Activated CD4-positive, alpha-beta T cell treated with anti-CD3 and anti-CD28 coated beads for 1 hour (primary cell): ENCODE data around the gene PLXNA3.

Experiments used
- DNase-seq: peaks from one replicate; pipeline ENCODE4 v3.0.0-alpha.2; 2020

PLXNA3 gene

DNA sequence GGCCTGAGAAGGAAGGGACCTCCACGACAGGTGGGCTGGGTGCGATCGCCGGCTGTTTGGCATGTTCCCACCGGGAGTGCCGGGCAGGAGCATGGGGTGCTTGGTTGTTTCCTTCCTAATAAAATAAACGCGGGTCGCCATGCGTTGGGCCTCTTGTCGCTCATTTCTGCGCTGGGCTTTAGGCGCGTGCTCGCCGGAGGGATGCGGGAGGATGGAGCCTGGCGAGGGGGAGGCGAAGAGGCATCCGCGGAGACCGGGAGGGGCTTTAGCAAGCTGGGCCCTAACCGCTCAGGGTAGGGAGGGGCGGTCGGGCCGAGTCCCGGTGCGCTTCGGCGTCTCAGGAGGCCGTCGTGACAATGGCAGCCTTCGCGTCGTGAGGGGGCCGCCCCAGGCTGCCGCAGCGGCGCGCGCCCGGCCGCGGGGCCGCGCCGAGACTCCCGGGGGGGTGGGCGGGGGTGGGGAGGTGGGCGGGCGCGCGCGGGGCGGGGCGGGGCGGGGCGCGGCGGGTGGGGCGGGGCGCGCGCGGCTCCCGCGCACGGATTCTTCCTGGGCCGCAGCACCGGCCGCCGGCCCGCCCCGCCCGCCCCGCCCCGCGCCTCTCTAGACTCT lies 21.6 kb upstream of the PLXNA3 start:
- peak; percentile 31 for DNase-seq

DNA sequence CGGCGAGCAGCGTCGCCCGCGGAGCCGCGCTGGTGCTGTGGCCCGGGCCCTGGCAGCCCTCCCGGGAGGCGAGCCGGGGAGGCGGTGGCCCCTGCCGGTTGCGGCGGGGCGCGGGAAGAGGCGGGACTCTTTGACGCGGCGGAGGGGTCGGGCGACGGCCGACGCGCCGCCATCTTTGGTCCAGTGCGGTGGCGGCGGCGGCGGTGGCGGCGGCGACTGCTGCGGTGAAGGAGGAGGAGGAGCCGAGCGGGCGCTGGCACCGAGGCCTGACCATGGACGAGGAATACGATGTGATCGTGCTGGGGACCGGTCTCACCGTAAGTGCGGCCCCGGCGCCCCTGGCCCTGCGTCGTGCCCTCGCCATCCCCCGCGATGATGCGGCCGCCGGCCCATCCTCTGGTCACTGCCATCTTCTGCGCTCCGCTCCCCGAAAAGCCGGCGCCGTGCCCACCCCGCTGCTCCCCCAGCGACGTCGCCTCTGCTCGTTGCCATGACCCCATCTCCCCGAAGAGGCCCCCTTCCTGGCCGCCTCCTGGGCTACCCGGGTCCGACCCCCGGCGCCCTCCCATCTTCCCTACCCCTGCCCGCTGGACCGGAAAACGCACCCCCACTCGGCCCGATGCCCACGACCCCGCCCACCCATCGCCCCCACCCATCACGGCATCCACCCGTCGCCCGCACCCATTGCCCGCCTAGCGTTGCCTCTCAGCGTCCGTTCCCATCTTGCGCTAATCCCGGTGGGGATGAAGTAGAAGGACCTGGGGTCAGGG lies 20.9 kb upstream of the PLXNA3 start, which contains the start of gene GDI1:
TSS of gene GDI1 (plus strand) at position 172 of the 770 bp plus-strand sequence. CDS start at position 273, 101 bp downstream.
- DNase-seq: peak; percentile 32

DNA sequence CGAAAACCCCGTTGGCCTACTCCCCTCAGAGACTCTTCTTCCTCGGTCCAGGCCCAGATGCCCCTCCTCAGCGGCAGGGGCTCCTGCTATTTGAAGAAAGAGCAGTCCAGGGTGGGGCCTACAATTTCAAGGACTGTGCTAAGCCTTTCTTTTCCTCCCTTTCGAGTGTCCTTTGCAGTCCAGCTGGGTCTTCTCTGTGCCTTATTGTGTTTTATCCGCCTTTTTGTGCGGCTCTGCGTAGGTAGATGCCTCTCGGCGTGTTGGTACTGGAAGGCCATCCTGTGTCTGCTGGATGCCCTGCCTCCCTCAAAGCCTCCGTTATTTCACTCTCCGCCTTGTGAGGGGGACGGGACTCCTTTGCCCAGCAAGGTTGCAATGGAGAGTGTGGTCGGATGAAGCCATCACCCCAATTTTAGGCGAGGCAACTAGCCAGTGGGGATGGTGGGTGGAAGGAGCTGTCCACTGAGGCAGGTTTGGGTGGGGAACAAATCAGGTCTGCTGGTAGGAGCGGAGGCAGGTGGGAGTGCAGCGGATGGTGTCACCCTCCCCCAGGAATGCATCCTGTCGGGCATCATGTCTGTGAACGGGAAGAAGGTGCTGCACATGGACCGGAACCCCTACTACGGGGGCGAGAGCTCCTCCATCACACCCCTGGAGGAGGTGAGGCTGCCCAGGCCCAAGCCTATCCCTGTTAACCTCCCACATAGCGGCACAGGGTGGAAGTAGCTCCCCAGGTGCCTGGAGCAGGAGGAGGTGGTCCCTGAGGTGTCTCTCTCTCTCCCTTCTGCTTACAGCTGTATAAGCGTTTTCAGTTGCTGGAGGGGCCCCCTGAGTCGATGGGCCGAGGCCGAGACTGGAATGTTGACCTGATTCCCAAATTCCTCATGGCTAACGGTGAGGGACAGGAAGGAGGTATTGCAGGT lies 19.8 kb upstream of the PLXNA3 start:
- DNase-seq: no peak

DNA sequence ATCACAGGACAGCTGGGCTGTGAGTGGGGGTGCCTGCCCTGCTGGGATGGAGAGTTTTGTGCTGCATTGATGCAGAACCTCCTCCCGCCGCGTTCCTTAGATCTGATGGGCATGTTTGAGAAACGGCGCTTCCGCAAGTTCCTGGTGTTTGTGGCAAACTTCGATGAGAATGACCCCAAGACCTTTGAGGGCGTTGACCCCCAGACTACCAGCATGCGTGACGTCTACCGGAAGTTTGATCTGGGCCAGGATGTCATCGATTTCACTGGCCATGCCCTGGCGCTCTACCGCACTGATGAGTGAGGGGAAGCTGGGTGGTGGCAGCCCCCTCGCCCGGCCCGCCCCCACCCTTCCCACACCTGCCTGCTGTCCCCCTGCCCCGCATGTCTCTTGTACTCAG lies 18.2 kb upstream of the PLXNA3 start:
- no peak for DNase-seq

DNA sequence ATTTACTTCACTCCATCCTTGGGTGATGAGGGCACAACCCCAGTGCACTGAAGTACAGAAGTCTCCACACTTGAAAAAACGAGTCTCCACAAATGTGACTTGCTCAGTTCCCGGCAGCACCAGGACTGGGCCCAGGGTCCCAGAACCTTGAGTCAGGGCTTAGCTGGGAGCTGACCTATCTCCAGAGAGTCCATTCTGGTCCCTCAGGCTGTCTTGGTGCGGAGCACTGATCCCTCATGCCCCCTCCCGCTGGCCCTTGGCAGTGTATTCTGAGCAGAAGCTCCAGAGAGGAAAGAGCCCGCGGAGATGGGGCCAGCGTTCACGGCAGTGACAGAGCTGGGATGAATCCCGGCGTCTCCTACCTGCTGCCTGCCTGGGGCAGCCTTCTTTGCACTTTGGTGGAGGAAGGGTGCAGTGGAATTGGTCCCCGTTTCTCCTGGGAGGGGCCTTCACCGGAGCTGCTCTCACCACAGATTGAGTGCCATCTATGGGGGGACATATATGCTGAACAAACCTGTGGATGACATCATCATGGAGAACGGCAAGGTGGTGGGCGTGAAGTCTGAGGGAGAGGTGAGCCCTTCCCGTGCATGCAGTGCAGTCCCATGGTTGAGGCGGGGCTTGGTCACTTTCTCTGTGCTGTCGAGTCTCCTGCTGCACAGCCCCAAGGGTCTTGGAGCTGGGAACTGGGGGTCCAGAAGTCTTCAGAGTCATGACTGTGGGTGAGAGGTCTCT lies 17.3 kb upstream of the PLXNA3 start:
- no peak for DNase-seq

DNA sequence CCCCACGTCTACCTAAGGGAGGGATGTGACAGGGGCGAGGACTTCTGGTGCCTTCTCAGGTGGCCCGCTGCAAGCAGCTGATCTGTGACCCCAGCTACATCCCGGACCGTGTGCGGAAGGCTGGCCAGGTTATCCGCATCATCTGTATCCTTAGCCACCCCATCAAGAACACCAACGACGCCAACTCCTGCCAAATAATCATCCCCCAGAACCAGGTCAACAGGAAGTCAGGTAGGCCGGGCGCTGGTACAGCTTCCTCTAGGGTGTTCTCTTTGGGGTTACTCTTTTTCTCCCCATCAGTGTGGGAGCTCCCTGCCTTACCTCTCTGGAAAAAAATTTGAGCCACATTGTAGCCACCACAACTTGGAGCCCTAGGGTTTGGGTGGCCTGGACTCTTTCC lies 16.5 kb upstream of the PLXNA3 start:
- no peak for DNase-seq

DNA sequence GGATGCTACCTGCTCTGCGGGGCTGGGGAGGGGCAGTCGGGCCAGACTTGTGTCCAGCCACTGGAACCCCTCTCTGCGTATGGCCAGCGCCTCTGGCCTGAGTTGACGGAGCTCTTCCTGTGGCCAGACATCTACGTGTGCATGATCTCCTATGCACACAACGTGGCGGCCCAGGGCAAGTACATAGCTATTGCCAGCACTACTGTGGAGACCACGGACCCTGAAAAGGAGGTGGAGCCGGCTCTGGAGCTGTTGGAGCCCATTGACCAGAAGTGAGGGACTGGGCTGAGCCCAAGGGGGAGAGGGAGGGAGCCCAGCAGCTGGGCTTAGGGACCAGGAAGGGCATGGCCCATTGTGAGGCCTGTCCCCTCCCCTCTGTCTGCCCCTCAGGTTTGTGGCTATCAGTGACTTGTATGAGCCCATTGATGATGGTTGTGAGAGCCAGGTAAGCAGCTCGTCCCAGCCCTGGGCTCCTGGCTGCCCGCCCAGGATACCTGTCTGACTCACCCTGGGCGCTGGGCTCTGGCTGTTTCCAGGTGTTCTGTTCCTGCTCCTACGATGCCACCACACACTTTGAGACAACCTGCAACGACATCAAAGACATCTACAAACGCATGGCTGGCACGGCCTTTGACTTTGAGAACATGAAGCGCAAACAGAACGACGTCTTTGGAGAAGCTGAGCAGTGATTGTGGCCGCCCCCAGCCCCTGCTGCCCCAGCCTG lies 15.9 kb upstream of the PLXNA3 start:
- DNase-seq: no peak

DNA sequence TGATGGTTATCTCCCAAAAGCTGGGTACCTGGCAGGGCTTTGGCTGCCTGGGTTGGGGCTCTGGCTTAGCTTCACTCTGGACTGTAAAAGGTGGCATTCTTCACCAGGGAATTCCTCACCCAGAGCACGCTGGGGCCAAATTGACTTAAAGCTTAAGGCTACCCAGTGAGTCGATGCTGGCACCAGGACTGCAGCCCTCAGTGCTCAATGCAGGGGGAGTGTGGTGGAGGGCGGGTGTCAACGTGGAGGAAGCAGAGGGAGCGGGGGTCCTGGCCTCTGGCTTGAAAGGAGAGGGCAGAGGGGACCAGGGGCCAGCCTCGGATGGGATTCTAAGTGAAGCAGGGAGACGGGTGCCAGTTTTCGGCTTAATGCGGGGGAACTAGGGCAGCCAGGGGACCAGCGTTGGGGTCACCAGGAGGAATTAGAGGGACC lies 14.6 kb upstream of the PLXNA3 start:
- no peak for DNase-seq

DNA sequence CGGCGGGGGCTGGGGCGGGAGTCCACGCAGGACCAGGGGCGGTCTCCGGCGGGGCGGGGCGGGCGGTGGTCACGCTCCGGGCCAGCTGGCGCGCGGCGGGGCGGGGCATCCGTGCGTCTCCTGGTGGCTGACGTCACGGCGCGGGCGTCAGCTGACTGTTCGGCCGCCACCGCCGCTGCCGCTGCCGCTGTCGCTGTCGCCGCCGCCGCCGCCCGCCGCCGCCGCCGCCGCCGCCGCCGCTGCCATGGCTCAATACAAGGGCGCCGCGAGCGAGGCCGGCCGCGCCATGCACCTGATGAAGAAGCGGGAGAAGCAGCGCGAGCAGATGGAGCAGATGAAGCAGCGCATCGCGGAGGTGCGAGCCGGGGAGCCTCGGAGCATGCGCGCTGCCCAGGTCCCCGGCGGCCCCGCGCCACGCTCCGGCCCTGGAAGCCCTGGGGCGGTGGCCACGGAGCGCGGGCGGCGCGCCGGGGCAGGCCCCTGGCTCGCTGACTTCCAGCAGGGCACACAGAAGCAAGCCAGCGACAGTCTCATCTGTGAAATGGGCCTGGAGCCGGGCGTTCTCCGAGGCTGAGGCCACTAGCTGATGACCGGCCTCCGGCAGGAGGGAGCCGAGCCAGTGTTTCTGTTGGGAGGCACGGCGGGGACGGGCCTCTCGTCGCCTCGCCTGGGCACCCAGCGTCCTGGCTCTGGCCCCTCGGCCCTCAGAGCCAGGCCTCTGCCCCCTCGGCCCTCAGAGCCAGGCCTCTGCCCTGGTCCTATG lies 13.9 kb upstream of the PLXNA3 start, which contains the start of gene FAM50A:
TSS of gene FAM50A (plus strand) at position 150 of the 763 bp plus-strand sequence. CDS start at position 245, 95 bp downstream.
- peak; percentile 39 for DNase-seq

DNA sequence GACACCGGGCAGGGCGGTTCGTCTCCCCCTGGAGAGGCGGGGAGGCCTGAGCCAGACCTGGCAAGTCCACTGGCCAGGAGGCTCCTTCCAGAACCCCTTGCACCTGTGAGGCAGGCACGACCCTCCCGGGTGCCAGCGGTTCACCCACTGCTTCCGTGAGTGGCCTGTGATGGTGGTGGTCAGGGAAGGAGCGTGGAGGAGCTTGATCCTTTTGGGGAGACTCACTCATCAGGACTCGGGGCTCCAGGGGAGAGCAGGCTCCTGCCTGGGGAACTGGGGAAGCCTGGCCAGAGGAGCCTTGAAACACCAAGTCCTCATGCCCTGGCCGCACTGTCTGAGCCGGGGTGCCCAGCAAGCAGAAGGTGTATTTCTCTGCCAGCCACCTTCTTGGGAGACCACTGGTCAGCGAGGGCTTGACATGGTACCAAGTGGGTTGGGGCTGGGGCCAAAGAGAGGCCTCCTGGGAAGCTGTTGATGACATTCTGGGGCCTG lies 13.3 kb upstream of the PLXNA3 start:
- DNase-seq: no peak

DNA sequence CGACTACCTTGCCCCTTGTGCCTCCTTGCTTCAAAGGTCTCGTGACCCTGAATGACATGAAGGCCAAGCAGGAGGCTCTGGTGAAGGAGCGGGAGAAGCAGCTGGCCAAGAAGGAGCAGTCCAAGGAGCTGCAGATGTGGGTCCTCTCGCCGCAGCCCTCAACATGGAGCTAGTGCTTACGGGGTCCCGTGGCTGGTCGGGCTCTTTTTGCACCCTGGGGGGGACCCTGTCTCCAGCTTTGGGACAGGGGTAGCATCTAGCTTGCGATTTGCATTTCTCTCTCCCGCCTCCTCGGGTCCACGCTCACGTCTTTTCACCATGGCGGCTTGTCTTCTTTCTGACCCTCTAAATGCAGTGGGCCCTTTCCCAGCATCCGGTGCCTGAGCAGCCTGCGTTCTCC lies 12.3 kb upstream of the PLXNA3 start:
- DNase-seq: no peak

DNA sequence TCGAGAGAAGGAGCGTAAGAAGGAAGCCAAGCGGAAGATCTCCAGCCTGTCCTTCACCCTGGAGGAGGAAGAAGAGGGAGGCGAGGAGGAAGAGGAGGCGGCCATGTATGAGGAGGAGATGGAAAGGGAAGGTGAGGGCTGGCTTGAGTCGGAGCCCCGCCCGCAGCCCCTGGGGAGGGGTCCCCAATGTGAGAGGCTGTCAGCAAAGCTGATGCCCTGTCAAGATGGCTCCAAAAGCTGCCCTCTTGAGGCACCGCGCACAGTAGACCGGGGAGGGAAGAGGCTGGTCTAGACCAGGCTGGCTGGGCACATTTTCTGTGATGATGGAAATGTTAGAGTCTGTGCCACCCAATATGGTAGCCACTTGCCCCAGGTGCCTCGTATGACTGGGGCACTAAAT lies 11.7 kb upstream of the PLXNA3 start:
- no peak for DNase-seq

DNA sequence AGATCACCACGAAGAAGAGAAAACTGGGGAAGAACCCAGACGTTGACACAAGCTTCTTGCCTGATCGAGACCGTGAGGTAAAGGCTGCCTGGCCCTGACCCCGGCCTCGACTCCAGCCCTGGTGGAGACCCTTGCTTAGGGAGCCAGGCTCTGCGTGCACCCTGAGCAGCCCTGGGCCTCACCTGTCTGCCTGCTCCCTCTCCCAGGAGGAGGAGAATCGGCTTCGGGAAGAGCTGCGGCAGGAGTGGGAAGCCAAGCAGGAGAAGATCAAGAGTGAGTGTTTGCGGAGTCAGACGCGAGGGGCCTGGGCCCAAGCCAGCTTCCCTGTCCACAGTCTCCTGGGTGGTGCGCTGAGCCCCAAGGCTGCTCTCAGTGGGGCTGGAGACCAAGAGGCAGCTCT lies 9.6 kb upstream of the PLXNA3 start:
- DNase-seq: no peak

DNA sequence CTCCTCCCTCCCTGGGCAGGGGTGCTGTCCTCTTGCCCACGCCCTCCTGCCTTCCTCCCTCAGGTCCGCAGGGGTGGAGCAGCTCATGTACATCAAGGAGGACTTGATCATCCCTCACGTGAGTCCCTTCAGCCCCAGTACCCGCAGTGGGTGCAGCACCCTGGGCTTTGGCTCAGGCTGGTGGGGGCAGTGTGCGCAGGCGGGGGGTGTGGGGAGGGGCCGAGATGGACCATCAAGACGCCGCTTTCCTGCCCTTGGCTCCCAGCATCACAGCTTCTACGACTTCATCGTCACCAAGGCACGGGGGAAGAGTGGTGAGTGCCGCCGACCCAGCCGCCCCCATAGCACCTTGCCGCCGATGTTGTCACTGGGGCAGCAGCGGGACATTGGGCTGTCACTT lies 8.5 kb upstream of the PLXNA3 start:
- no peak for DNase-seq

DNA sequence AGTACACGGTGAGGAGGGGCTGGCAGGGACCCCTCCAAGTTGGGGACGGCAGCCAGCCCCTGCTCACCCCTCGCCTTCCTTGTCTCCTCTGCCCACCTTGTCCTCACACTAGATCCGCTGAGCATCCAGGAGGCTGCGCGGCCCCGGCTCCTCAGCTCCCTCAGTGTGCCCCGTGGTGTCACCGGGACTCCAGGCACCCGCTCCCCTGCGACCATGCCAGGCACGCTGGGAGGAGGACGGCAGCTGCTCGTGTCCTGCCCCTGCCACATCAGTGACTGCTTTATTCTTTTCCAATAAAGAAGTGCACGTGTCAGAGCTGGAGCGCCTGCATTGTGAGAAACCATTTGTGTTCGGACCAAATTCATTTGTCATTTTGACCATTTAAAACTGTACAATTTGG lies 7.8 kb upstream of the PLXNA3 start:
- no peak for DNase-seq

DNA sequence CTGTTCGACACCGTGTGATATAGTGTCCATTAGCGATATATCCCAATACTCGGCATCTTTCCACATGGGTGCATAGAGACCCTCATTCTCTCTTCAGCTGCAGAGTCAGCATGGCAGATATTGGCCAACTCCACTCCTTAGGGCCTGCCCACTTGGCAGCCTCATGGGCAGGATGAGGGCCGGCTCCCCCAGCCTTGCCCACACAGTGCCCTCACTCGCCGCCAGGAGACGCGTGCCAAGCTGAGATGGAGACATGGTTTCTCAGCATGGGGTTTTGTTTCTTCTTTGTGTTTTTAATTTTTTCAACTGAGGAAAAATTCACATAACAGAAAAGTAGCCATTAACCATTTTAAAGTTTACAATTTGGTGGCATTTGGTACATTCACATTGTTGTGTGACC lies 5.3 kb upstream of the PLXNA3 start:
- no peak for DNase-seq

DNA sequence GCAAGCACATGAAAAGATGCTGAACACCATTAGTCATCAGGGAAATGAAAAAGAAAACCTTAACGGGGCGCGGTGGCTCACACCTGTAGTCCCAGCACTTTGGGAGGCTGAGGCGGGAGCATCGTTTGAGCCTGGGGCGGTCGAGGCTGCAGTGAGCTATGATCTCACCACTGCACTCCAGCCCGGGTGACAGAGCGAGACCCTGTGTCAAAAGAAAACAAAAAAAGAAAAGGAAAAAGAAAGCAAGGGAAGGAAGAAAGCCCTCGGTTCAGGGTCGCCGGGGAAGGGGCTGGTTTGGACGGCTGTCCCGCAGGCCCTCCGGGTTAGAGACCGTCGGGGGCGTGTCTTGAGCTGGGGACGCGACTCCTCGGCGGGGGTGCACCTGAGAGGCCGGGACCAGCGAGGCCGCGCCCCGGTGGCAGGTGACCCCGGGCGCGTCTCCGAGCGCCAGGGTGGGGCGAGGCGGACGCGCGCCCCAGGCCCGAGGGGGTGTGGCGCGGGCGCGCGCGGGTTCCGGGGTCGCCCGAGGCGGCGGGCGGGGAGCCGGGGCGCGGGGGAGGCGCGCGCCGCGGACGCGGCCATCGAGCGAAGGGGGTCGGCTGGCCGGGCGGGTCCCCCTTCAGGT lies 478 bp upstream of the PLXNA3 start:
- DNase-seq: no peak

DNA sequence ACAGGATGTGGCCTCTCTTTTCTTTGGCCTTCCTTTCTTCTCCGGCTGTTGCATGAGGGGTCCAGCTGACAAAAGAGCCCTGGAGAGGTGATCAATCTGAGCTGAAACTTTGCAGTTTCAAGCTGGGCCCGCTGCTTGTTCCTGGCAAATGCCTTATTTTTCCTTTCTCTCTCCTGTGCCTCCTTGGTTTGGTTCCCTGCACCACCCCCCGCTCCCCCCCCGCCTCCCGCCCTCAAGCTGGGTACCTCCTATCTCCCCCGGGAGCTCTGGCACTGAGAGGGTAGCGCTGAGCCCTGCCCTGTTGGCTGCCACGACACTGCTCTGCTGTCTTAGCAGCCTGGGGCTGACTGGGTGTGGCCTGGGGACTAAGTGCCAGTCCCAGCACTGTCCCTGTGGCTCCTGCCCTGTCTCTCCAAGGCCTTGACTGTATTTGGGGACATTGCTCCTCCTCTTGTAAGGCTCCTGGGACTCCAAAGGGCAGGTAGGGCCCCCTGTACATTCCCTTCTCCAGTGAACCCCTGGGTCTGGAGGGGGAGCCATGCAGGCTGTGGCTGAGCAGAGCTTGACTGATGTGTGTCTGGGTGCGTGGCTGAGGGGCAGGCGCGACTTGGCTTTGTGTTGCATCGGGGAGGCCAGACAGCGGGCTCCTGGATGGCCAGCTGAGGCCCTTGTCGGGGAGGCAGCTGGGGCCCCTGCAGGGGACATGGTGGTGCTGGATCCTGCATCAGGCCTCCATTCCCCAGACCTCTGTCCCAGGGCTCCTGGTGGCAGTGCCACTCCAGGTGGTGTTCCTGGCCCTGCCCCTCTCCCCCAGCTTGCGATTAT lies 1.1 kb downstream of the PLXNA3 start:
- DNase-seq: no peak

DNA sequence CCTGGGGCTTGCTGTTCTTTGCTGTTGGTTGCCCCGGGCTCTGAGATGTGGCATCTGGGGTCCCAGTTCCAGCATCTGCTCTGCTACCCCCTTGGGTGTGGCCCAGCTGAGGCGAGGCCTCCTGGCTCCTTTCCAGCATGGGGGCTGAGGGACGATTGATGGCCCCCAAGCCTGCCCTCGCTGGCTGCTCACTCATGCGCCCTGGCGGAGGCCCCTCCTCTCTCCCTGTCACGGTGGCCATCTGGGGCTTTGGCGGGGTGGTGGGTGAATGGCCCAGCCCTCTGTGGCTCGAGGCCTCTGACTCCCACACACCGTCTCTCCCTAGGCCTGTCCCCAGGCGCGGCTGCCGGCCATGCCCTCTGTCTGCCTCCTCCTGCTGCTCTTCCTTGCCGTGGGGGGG lies 1.8 kb downstream of the PLXNA3 start:
- no peak for DNase-seq

DNA sequence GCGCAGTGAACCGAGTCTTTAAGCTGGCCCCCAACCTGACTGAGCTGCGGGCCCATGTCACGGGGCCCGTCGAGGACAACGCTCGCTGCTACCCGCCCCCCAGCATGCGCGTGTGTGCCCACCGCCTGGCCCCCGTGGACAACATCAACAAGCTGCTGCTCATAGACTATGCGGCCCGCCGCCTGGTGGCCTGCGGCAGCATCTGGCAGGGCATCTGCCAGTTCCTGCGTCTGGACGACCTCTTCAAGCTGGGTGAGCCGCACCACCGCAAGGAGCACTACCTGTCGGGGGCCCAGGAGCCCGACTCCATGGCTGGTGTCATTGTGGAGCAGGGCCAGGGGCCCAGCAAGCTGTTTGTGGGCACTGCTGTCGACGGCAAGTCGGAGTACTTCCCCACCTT lies 2.2 kb downstream of the PLXNA3 start:
- DNase-seq: no peak
